Posterior cingulate gyrus (tissue), 11 donors: ENCODE data around the gene TAS1R1.
"Not testable (repeated sequence)": the region's sequence is repeated elsewhere in the genome, so short reads cannot be mapped to it uniquely, and the experiment has no call there.

Experiments
- DNase-seq, 10 donors: peaks; one replicate each; pipeline versions ENCODE4 v3.0.0 to v3.0.0-alpha.2; 2020 to 2021; ENCODE audit warnings: mixed read lengths in 3 of 10
- intact Hi-C: fragments of 100-400 bp; cut with DNase I; formaldehyde crosslinking; loops from one replicate; pipeline ENCODE4 v1.15.1; 2023

TAS1R1 gene

DNA sequence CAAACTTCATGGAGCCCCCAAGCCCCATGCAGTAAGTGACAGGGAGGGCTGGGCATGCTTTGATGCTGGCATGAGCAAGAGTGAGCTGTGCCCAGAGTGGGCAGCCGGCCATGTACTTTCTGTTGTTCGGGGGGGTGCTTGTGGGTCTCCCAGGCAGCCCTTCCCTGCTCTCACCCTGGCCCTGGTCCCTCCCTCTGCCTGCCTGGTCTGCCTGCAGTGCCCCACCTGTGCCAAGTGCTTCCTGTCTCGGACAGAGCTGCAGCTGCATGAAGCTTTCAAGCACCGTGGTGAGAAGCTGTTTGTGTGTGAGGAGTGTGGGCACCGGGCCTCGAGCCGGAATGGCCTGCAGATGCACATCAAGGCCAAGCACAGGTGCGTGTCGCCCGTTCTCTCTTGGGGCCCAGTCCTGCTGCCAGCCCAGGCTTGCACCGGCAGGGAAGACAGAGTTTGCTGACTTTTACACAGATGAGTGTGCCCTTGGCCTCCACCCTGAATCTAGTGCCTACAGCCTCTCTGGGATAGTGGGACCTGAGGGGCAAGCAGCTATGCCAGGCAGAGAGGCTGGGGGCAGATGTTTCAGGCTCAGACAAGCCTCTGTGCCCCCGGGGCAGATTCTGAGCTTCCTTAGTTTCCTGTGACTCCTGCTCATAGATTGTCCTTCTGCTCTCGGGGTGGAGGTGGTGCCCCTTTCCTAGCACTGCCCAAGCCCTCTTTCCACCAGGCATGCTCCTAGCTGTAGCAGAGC, 32.3 kb downstream of the TAS1R1 start:
- peak; percentile 59 to 95 (median 76) for DNase-seq

DNA sequence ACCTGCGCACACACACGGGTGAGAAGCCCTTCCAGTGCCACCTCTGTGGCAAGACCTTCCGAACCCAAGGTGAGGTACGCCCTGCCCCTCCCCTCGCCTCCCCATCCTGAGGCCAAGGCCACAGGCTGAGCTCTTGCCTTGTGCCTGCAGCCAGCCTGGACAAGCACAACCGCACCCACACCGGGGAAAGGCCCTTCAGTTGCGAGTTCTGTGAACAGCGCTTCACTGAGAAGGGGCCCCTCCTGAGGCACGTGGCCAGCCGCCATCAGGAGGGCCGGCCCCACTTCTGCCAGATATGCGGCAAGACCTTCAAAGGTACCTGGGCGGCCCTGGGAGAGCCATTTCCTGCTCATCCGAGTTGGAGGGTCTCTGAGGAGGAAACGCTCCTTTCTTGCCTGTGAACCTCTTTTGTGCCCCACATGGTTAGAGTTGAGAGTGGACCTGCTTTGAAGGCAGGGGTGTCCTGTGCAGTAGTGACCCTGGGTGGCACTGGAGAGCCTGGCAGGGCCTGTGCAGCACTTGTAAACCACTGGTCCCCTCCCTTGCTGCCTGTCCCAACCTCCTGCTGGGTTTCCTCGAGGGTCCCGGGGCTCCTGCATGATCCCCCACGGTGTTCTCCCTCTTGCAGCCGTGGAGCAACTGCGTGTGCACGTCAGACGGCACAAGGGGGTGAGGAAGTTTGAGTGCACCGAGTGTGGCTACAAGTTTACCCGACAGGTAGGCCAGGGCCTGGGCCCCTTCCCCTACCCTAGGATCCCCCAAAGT, 33.2 kb downstream of the TAS1R1 start:
- intact Hi-C loops, result no loop called here
- DNase-seq, result peak in 2 of 10 donors; percentile 61 to 67

More for the DNA sequence above, 32.3 kb downstream of the TAS1R1 start:
- intact Hi-C loops, result no loop called here

DNA sequence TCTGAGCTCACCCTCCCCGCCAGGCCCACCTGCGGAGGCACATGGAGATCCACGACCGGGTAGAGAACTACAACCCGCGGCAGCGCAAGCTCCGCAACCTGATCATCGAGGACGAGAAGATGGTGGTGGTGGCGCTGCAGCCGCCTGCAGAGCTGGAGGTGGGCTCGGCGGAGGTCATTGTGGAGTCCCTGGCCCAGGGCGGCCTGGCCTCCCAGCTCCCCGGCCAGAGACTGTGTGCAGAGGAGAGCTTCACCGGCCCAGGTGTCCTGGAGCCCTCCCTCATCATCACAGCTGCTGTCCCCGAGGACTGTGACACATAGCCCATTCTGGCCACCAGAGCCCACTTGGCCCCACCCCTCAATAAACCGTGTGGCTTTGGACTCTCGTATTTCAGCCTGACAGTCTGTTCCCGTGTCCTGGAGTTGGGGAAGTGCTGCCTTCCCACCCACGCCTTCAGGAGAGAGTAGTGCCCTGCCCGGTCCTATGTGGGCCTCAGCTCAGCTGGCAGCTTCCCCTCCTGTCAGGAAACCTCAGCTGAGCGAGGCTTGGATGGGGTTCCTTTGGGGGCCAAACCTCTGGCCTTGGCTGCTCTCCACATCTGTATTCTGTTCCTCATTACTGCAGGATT, 33.9 kb downstream of the TAS1R1 start:
- DNase-seq, result peak in 1 of 10 donors; percentile 44
- intact Hi-C loops, result no loop called here

DNA sequence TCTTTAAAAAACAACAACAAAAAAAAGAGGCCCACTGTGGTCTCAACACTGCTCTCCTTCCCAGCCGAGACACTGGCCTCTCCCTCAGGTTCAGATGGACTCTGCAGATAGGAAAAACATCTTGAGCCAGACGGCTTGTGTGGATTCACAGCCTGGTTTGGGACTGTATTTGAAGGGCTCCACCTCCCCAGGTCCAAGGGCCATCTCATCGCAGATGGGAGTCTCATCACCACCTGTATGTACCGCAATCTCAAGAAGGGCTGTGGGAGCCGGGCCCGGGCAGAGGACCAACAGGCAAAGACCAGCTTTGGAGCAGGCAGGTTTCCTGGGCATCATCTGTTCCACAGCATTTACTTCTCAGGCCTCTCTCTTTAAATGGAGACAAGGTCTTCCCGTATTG, 34.9 kb downstream of the TAS1R1 start:
- peak in 2 of 10 donors; percentile 62 to 70 for DNase-seq
- intact Hi-C loops, result no loop called here

DNA sequence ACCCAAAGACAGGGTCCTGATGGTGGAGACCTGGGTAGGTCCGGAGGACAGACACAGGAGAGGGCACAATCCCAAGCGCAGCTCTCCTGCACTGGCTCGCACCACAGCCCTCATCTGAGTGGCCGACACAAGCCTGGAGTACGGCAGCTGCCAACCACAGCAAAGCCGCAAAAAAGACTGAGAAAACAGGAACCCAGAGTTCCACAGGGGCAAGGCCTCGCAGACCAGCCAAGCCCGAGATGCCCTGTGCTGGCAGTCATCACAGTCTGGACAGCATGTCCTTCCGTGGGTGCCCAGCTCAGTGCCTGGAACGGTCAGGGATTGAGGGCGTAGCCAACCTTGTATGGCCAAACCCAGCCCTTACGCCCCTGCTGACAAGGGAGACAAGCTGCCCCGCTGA, 36.1 kb downstream of the TAS1R1 start:
- intact Hi-C loops, result no loop called here
- peak in 4 of 10 donors; percentile 38 to 84 (median 70) for DNase-seq

DNA sequence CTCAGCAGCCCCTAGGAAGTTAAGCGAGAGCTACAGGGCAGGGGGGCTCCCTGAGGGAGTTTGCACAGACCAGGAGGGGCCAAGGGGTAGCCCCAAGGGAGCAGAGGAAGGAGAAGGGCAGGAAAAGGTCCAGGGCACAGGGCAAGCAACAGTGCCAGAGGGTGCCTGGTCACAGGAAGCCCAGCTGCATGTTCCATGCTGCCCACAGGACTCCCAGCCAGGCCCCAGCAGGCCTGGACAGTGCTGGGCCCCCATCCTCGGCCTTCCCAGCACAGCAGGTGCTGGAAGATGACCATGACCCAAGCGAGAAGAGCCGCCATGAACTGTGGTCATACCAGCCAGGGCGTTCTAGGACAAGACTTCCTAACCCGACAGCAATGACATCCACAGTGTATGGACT, 36.5 kb downstream of the TAS1R1 start:
- intact Hi-C loops, result no loop called here
- no peak for DNase-seq

DNA sequence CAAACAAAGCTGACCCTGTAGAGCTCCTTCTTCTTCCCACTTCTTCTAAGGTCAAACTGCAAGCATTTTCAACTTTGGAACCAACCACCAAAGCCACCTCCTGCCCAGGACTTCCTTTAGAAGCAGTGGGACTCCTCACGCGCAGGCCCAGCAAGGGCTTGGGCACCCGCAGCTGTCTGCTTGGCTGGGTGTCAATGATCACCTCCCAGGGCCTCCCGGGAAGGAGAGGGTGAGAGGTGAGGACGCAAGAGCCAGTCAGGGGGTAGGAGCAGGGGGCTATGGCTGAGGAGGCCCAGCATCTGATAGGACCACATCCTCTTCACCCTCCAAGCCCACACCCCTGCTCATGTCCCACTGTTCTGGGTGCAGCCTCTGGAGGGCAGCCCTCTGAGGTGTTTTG, 37.3 kb downstream of the TAS1R1 start:
- DNase-seq, result peak in 1 of 10 donors; percentile 76
- intact Hi-C loops, result no loop called here

DNA sequence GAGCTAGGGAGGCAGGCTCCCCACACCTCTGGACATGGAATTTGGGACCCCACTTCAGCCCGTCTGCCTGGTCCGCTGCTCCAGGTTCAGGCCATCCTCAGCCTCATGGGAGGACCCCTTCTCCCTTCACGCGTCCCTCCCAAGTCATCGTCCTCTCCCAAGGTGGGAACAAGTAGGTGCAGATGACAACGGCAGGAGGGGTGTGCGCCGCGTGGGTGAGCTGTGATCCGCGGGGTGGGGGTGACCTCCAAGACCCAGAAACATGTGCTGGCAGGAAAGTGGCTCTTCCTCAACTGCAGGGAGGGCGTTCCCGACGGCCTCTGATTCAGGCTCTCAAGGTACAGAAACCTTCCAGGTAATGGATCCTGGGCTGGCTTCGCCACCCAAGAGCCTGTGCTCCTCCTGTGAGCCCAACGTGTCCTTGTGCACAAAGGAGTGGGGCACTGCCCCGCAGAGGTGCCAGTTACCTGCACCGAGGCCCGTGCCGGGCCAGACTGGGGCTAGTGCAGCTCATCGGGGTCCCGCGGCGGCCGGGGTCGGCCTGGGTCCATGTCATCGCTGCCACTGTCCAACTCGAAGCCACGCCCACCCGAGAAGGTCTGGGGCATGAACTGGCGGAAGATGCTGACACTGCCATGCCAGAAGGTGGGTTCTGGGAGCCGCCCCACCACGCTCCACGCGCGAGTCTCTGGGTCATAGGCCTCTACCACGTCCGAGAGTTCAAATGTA, 37.9 kb downstream of the TAS1R1 start:
- intact Hi-C loops, result no loop called here
- DNase-seq, result peak in 2 of 10 donors; percentile 27 to 35

DNA sequence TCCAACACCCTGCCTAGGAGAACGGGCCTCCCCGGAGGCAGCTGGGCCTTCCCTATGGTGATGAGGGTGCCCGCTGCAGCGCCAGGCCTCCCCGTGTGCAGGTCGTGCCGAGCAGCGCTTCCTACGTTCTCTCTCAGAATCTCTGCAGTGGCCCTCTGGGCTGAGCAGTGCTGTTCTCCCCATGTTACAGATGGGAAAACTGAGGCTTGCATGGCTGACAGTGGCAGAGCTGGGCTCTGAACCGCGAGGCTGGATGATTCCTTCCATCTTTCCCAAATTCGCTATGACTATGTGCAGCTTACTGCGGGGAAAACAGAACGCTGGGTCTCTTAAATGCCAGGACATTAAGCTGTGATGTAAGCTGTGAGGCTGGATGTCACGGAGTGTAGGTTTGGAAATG, 38.7 kb downstream of the TAS1R1 start:
- DNase-seq, result no peak
- intact Hi-C loops, result no loop called here

DNA sequence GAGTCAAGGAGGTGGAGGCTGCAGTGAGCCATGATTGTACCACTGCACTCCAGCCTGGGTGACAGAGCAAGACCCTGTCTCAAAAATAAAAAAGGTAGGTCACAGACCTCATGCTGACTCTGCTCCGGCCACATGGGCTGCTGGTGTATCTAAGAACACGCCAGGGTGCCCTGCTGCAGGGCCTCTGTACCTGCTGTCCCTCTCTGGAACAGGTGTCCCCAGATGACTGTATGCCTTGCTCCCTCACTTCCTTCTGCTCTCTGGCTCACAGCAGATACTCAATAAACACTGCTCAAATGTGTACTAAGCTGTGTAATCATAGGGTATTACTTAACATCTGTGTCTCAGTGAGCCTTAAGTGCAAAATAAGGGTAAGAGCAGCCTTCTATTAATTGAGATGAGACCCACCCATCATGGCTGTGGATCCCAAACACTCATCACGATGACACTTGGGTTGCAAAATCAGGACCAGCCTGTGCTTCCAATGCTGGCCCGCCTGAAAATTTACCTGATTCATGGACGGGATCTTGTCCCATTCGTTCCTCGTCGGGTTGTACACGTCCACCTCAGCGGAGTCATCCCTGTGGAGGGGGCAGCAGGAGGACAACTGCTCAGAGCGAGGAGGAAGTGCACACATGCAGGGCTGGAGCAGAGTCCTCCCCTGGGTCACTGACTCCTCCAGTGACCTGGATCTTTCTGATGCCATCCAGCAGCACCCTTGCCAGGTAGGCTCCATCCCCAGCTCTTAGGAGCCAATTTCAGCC, 40.1 kb downstream of the TAS1R1 start:
- intact Hi-C loops, result loop anchor here (5.0 kb wide), 1 partner anchor 43 kb away; the partner anchor contains the start of gene NOL9
- no peak for DNase-seq

DNA sequence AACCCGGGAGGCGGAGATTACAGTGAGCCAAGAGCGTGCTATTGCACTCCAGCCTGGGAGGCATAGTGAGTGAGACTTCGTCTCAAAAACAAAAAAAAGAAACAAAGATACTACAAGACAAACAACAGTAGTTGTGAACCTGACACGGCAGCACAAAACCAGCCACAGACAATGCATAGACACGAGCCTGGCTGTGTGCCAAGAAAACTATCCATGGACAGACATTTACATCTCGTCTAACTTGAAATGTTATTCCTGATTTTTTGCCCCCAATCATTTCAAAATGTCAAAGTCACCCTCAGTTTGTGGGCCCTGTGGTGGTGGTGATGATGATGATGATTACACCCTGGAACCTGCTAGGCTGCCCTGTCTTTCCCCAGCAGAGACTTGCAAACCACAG, 41.2 kb downstream of the TAS1R1 start:
- intact Hi-C loops, result loop anchor here (5.0 kb wide), 1 partner anchor 44 kb away; the partner anchor contains the start of gene NOL9
- no peak for DNase-seq

DNA sequence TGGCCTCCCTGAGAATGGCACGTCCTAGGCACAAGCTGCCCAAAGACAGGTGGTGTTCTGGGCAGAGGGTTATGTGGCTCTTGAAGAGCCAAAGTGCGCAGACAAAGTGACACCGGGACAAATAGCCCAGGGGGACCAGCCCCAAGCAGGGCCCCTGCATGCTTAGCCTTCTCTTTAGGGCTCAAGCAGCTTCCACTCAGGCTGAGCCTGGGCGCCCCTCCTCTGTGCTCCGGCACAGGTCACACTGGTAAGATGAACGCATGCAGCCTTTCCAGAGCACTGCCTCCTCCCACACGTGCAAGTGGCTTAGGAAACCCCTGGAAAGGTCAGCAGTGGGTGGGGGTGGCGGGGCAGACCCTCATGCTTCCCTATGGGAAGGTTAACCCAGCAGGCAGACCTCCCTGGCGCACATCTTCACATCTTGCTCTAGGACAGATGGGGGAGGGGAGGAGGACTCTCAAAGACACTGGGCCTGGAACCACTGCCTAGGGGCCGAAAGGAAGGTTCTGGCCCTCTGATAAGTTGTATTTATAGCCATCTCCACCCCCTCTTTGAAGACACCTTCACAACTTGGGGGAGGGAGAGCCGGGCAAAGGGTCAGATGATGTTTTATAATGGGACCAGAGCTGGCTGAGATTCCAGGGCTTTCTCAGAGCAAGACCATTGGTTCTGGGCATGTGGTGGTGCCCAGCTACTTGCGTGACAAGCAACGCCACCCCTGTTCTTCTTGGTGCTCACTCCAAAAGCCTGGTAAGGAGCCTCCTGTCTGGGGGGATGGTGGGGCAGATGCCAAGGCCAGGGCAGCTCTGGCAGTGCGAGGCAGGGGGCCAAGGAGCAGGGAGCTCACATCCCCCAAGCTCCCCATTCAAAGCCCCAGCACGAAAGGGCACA, 42.0 kb downstream of the TAS1R1 start:
- intact Hi-C loops, result loop anchor here (5.0 kb wide), 1 partner anchor 45 kb away; the partner anchor contains the start of gene NOL9
- DNase-seq, result no peak

DNA sequence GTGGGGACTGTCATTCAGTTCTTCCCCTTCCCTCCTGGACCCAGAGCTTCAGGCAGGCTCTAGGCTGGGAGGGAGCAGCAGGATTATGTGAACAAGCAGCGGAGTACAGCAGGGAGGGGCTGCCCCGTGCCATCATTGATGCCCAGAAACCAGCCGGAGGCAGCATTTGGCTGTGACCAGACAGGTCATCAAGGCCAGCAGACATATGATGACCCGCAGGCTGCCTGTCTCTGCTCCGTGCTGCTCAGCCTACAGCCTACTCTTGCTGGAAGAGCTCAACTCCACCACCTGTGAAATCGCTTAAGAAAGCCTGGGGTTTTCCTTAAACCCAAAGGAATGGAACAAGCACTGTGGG, 42.6 kb downstream of the TAS1R1 start:
- no peak for DNase-seq
- intact Hi-C loops, result loop anchor here (5.0 kb wide), 1 partner anchor 45 kb away; the partner anchor contains the start of gene NOL9

DNA sequence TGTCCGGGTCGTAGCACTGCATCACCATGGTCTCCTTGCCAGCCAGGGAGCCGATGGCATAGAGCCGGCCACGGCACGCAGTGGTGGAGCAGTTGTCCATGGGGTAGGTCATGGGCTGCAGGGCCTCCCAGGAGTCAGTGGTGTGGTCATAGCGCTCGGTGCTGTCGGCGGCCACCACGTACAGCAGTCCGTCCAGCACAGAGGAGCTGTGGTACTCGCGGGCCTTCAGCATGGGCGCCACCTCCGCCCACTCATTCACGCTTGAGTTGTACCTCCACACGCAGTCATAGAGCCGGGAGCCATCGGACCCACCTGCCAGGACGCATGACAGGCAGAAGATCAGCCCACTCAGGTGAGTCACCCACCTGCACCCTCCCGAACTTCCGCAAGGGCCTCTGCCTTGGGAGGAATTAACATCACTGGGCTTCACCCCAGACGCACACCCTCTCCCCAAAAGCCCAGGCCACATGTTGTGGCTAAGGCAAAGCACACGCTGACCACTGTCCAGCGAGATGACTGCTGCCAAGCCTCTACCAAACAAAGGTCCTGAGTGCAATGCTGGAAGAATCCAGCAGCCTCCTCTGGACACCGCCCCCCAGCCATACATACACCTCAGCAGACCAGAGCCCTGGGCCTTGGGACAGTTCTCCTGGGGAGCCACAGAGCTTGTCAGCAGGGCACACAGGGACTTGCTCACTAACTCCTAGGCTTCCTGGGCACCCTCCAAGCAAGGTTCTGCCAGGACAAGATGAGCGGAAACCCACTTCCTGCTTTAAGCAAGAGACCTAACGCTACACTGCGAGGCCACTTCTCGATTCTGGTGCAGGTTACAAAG, 44.3 kb downstream of the TAS1R1 start:
- intact Hi-C loops, result loop anchor here (5.0 kb wide), 1 partner anchor 47 kb away; the partner anchor contains the start of gene NOL9
- no peak for DNase-seq

DNA sequence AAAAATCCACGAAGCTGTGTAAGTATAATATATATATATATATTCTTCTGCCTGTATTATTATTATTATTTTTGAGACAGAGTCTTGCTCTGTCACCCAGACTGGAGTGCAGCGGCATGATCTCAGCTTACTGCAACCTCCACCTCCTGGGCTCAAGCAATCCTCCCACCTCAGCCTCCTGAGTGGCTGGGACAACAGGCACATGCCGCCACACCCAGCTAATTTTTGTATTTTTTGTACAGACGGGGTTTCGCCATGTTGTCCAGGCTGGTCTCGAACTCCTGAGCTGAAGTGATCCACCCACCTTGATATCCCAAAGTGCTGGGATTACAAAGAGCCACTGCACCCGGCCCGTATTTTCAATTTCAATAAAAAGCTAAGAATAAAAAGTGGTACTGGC, 44.9 kb downstream of the TAS1R1 start:
- not testable (repeated sequence) for DNase-seq
- intact Hi-C loops, result loop anchor here (5.0 kb wide), 1 partner anchor 48 kb away; the partner anchor contains the start of gene NOL9

DNA sequence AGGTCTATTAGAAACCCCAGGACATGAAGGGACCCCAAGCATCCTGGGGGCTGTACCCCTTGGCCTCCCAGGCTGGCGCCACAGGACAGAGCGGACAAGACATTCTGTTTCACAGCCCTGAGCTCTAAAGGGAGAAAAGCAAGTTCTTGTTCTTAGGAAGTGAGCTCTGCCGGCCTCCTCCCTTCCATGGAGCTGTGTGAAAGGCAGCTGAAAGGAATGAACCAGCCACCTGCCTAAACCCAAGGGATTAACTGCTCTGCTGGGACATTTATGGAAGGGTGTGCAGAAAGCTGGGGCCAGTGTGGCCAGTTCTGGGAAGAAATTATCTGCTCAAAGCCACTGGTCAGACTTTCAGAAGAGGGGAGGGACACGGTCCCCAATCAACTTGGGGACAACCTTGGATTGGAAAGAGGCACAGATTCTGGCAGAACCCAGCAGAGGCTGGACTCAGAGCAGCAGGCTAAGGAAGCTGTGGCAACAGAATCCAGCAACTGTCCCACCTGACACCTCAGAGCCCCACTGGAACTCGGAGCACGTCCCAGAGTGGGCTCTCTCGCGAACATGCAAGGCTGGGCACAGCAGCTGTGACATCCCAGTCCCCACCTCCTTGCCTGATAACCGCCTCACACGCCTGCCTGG, 45.4 kb downstream of the TAS1R1 start:
- intact Hi-C loops, result no loop called here
- DNase-seq, result peak in 1 of 10 donors; percentile 87
